ENCODE results near the gene NEURL2.

NEURL2 gene

GRCh38 chr20:45896641-45897161 lies 5.7 kb upstream of the NEURL2 start:
- Histone ChIP-seq H3K9me3 (no peaks in the 10 kb centered on the region), H3K36me3 (peaks cover 31% of the 10 kb centered on the region), H3K27me3 (no peaks in the 10 kb centered on the region), H3K4me1 (no peaks in the 10 kb centered on the region), H3K4me3 (ENCODE audit: low read depth, low read length) (no peak overlapping the region)
- TF ChIP-seq CTCF (IDR thresholded peaks at IDR 0.05; ENCODE audit: low read depth, low read length) = no peak
- no peak for DNase-seq

GRCh38 chr20:45894797-45895196 lies 3.8 kb upstream of the NEURL2 start:
- Histone ChIP-seq H3K9me3 (no peaks in the 10 kb centered on the region), H3K36me3 (peaks cover 26% of the 10 kb centered on the region), H3K4me1 (no peaks in the 10 kb centered on the region), H3K4me3 (ENCODE audit: low read depth, low read length) (no peak overlapping the region), H3K27me3 (no peaks in the 10 kb centered on the region)
- no peak for DNase-seq
- TF ChIP-seq CTCF (IDR thresholded peaks at IDR 0.05; ENCODE audit: low read depth, low read length) = no peak

- Histone ChIP-seq H3K9me3 (no peaks in the 10 kb centered on the region), H3K4me3 (ENCODE audit: low read depth, low read length) (no peak overlapping the region), H3K36me3 (peaks cover 28% of the 10 kb centered on the region), H3K4me1 (no peaks in the 10 kb centered on the region), H3K27me3 (no peaks in the 10 kb centered on the region)
- no peak for TF ChIP-seq CTCF (IDR thresholded peaks at IDR 0.05; ENCODE audit: low read depth, low read length)
- no peak for DNase-seq
Measured at GRCh38 chr20:45893831-45894230, 2.8 kb upstream of the NEURL2 start.

- no peaks in the 10 kb centered on the region for H3K4me1 ChIP-seq
- no peak for TF ChIP-seq CTCF (IDR thresholded peaks at IDR 0.05; ENCODE audit: low read depth, low read length)
- H3K4me3 ChIP-seq (ENCODE audit: low read depth, low read length) = no peak overlapping the region
- H3K36me3 ChIP-seq = peaks cover 30% of the 10 kb centered on the region
- DNase-seq = no peak
- no peaks in the 10 kb centered on the region for H3K27me3 ChIP-seq
- no peaks in the 10 kb centered on the region for H3K9me3 ChIP-seq
Measured at GRCh38 chr20:45892828-45893500, 2.0 kb upstream of the NEURL2 start.

- TF ChIP-seq CTCF (IDR thresholded peaks at IDR 0.05; ENCODE audit: low read depth, low read length) = no peak; the same call in 1 of the 2 replicates
- no peak for DNase-seq
- peaks cover 30% of the 10 kb centered on the region for H3K36me3 ChIP-seq
Measured at GRCh38 chr20:45892049-45892825, 1.2 kb upstream of the NEURL2 start.

More at GRCh38 chr20:45892049-45892825, 1.2 kb upstream of the NEURL2 start:
- H3K4me3 ChIP-seq (ENCODE audit: low read depth, low read length) = peak overlapping the region; percentile 83
- no peaks in the 10 kb centered on the region for H3K4me1 ChIP-seq
- no peaks in the 10 kb centered on the region for H3K27me3 ChIP-seq
- H3K9me3 ChIP-seq = no peaks in the 10 kb centered on the region

Measured in BE2C (cell line).